H1 (cell line): ENCODE data around the gene RBM10. TPM values are rescaled to one million over a fixed set of nuclear protein-coding genes. Genes with fewer than 3 reads are reported as not detected.

Experiments
- CTCF ChIA-PET: fragments of 300-600 bp; sonication (Branson Sonifier 250); formaldehyde crosslinking; loops from one replicate; lab custom pipeline; 2021; ENCODE audit not compliant: partially characterized antibody; lab: Charles Lee
- POLR2A ChIA-PET: fragments of 300-600 bp; sonication (Branson Sonifier 250); formaldehyde crosslinking; loops from one replicate; lab custom pipeline; 2021; ENCODE audit warnings: inconsistent platforms; ENCODE audit not compliant: partially characterized antibody; lab: Charles Lee
- DNase-seq, 2 experiments: peaks; one replicate each; pipeline versions ENCODE4 v3.0.0 to v3.0.0-alpha.2; 2010 to 2022; ENCODE audit warnings: low spot score in 2 of 2, low read depth in 1 of 2, mixed read lengths in 1 of 2
- FAIRE-seq: peaks from 2 replicates; lab custom pipeline; 2011; peaks lifted over from hg19 to GRCh38; lab: Jason Lieb, UNC
- H2AFZ ChIP-seq: 2 replicates; pipeline ENCODE4 v1.8.1; 2012; ENCODE audit warnings: low read length, inconsistent platforms
- H2AK5ac ChIP-seq: 2 replicates; pipeline ENCODE4 v1.6.1; 2013; ENCODE audit warnings: low read depth, low read length
- H2BK120ac ChIP-seq: replicated peaks from 2 replicates; pipeline ENCODE3; 2013; ENCODE audit warnings: low read depth, low read length, inconsistent platforms
- H2BK12ac ChIP-seq: 2 replicates; pipeline ENCODE4 v1.6.1; 2013; ENCODE audit warnings: low read depth, low read length
- H2BK15ac ChIP-seq: 2 replicates; pipeline ENCODE4 v1.6.1; 2013; ENCODE audit warnings: low read length
- H2BK20ac ChIP-seq: 2 replicates; pipeline ENCODE4 v1.6.1; 2013; ENCODE audit warnings: low read length
- H2BK5ac ChIP-seq: 2 replicates; pipeline ENCODE4 v1.6.1; 2013; ENCODE audit warnings: low read depth, low read length
- H3K14ac ChIP-seq: 2 replicates; pipeline ENCODE4 v1.6.1; 2013; ENCODE audit warnings: inconsistent platforms; ENCODE audit not compliant: insufficient read length
- H3K18ac ChIP-seq: 2 replicates; pipeline ENCODE4 v1.6.1; 2013; ENCODE audit warnings: low read length; ENCODE audit errors: extremely low read depth
- H3K23ac ChIP-seq: 2 replicates; pipeline ENCODE4 v1.6.1; 2013; ENCODE audit warnings: inconsistent platforms; ENCODE audit not compliant: insufficient read length
- H3K23me2 ChIP-seq: 2 replicates; pipeline ENCODE4 v1.6.1; 2013; ENCODE audit warnings: low read depth, low read length
- H3K27ac ChIP-seq: 2 replicates; pipeline ENCODE4 v1.6.1; 2011; ENCODE audit warnings: low read depth, low read length, inconsistent platforms
- H3K27me3 ChIP-seq, 4 experiments: replicated peaks in 1 of 4; 1 replicate in 1 of 4; 2 replicates in 3 of 4; pipeline versions ENCODE4 v1.6.1 to v1.8.1; 2011 to 2013; ENCODE audit warnings: low read length in 3 of 4, mild to moderate bottlenecking in 3 of 4, inconsistent platforms in 2 of 4, mixed read lengths in 2 of 4, moderate library complexity in 1 of 4; ENCODE audit not compliant: control insufficient read depth in 3 of 4, insufficient read depth in 3 of 4; ENCODE audit errors: extremely low read depth in 1 of 4
- H3K36me3 ChIP-seq, 4 experiments: 2 replicates each; pipeline versions ENCODE4 v1.6.1 to v1.8.1; 2011 to 2013; ENCODE audit warnings: mild to moderate bottlenecking in 4 of 4, low read length in 3 of 4, moderate library complexity in 2 of 4, control low read depth in 1 of 4, inconsistent platforms in 1 of 4; ENCODE audit not compliant: insufficient read depth in 4 of 4, control insufficient read depth in 2 of 4
- H3K4ac ChIP-seq: replicated peaks from 2 replicates; pipeline ENCODE3; 2013; ENCODE audit warnings: low read length, low read depth, mixed read lengths, inconsistent platforms; ENCODE audit not compliant: insufficient read length
- H3K4me1 ChIP-seq, 4 experiments: replicated peaks in 1 of 4; 1 replicate in 1 of 4; 2 replicates in 3 of 4; pipeline versions ENCODE4 v1.6.1 to v1.8.1; 2011 to 2013; ENCODE audit warnings: low read length in 3 of 4, inconsistent platforms in 2 of 4, mixed read lengths in 1 of 4; ENCODE audit not compliant: insufficient read depth in 4 of 4, control insufficient read depth in 3 of 4
- H3K4me2 ChIP-seq, 2 experiments: 2 replicates each; pipeline versions ENCODE4 v1.6.1 to v1.8.1; 2011 to 2013; ENCODE audit warnings: low read depth in 2 of 2, low read length in 2 of 2, control low read depth in 1 of 2, inconsistent platforms in 1 of 2, mild to moderate bottlenecking in 1 of 2; ENCODE audit not compliant: insufficient read depth in 1 of 2
- H3K4me3 ChIP-seq, 4 experiments: fragments of 200-600, 300-600 bp in 1 of 4; sonication (generic), shearing (Covaris generic), sonication (Bioruptor Twin) in 1 of 4; 2 replicates each; pipeline versions ENCODE4 v1.5.1 to v1.8.1; 2011 to 2016; ENCODE audit warnings: low read length in 4 of 4, low read depth in 3 of 4, control low read depth in 2 of 4, inconsistent platforms in 2 of 4, mild to moderate bottlenecking in 2 of 4, mixed read lengths in 1 of 4, moderate library complexity in 1 of 4; ENCODE audit not compliant: insufficient read depth in 2 of 4; ENCODE audit errors: extremely low read depth in 1 of 4
- H3K56ac ChIP-seq: replicated peaks from 2 replicates; pipeline ENCODE3; 2013; ENCODE audit warnings: low read depth, mild to moderate bottlenecking, mixed read lengths, low read length, inconsistent platforms; ENCODE audit not compliant: insufficient read length
- H3K79me1 ChIP-seq: 2 replicates; pipeline ENCODE4 v1.6.1; 2013; ENCODE audit warnings: low read depth, low read length, control low read depth
- H3K79me2 ChIP-seq, 2 experiments: 2 replicates each; pipeline versions ENCODE4 v1.6.1 to v1.8.1; 2012 to 2013; ENCODE audit warnings: low read length in 2 of 2, mild to moderate bottlenecking in 2 of 2, inconsistent platforms in 1 of 2; ENCODE audit not compliant: insufficient read depth in 2 of 2, control insufficient read depth in 1 of 2
- H3K9ac ChIP-seq, 4 experiments: replicated peaks in 1 of 4; 1 replicate in 1 of 4; 2 replicates in 3 of 4; pipeline versions ENCODE4 v1.6.1 to v1.8.1; 2011 to 2013; ENCODE audit warnings: low read depth in 3 of 4, low read length in 3 of 4, control low read depth in 2 of 4, mild to moderate bottlenecking in 2 of 4, moderate library complexity in 2 of 4, inconsistent platforms in 1 of 4; ENCODE audit errors: extremely low read depth in 1 of 4
- H3K9me3 ChIP-seq, 2 experiments: 2 replicates each; pipeline versions ENCODE4 v1.6.1 to v1.8.1; 2012 to 2013; ENCODE audit warnings: mild to moderate bottlenecking in 2 of 2, moderate library complexity in 2 of 2, control low read depth in 1 of 2, inconsistent platforms in 1 of 2, low read depth in 1 of 2, low read length in 1 of 2, mixed read lengths in 1 of 2; ENCODE audit not compliant: insufficient read depth in 2 of 2
- H4K20me1 ChIP-seq, 2 experiments: replicated peaks in 1 of 2; 2 replicates each; pipeline versions ENCODE3 to v1.8.1; 2011 to 2013; ENCODE audit warnings: inconsistent platforms in 2 of 2, low read length in 2 of 2, mild to moderate bottlenecking in 1 of 2; ENCODE audit not compliant: insufficient read depth in 2 of 2, control insufficient read depth in 1 of 2
- H4K5ac ChIP-seq: 2 replicates; pipeline ENCODE4 v1.6.1; 2013; ENCODE audit warnings: low read length, low read depth, mixed read lengths, inconsistent platforms; ENCODE audit not compliant: insufficient read length
- H4K8ac ChIP-seq: 2 replicates; pipeline ENCODE4 v1.8.0; 2013; ENCODE audit warnings: mild to moderate bottlenecking, moderate library complexity, low read length, inconsistent platforms; ENCODE audit not compliant: insufficient read depth; ENCODE audit errors: extremely low read depth
- H4K91ac ChIP-seq: replicated peaks from 2 replicates; pipeline ENCODE3; 2013; ENCODE audit warnings: low read length, mixed read lengths, inconsistent platforms; ENCODE audit not compliant: insufficient read length
- BCL11A ChIP-seq, 2 experiments: IDR thresholded peaks; one replicate each; pipeline ENCODE4 v1.6.1; 2011; ENCODE audit warnings: low read depth in 2 of 2, low read length in 2 of 2, mild to moderate bottlenecking in 2 of 2
- CBX8 ChIP-seq: fragments of 300-800, 300-1000 bp; sonication (generic); IDR thresholded peaks from 2 replicates; pipeline ENCODE4 v1.7.1; 2016; ENCODE audit warnings: low read depth, low read length, borderline replicate concordance
- CREB1 ChIP-seq: IDR thresholded peaks from 2 replicates; pipeline ENCODE4 v1.6.1; 2012; ENCODE audit warnings: inconsistent platforms
- NRF1 ChIP-seq: IDR thresholded peaks from 2 replicates; pipeline ENCODE4 v1.6.1; 2011; ENCODE audit warnings: mild to moderate bottlenecking, low read depth, low read length, improper control_type of control experiment
- PHF8 ChIP-seq: fragments of 200-600 bp; sonication (generic); conservative IDR thresholded peaks from 2 replicates; pipeline ENCODE4 v1.7.1; 2012; ENCODE audit warnings: low read depth, mild to moderate bottlenecking, inconsistent platforms, low read length, moderate library complexity
- RFX5 ChIP-seq: IDR thresholded peaks from 2 replicates; pipeline ENCODE4 v1.6.1; 2011; ENCODE audit warnings: low read depth, low read length, improper control_type of control experiment, borderline replicate concordance
- RNF2 ChIP-seq: fragments of 200-900, 300-1000 bp; sonication (generic); IDR thresholded peaks from 2 replicates; pipeline ENCODE4 v1.7.1; 2016; ENCODE audit warnings: borderline replicate concordance, low read depth, mild to moderate bottlenecking, antibody characterized with exemption, low read length; ENCODE audit not compliant: poor library complexity, severe bottlenecking; ENCODE audit errors: missing control alignments
- RXRA ChIP-seq: IDR thresholded peaks from 2 replicates; pipeline ENCODE4 v1.6.1; 2011; ENCODE audit warnings: low read depth, mild to moderate bottlenecking, low read length, moderate library complexity; ENCODE audit not compliant: insufficient read depth
- WGBS, 2 experiments: shearing (Covaris generic) in 1 of 2; methylation state at CpG; one replicate each; pipeline versions ENCODE4 v1.1.6 to v1.1.7; 2013 to 2015; ENCODE audit warnings: low lambda C conversion rate in 2 of 2, mixed read lengths in 2 of 2, inconsistent platforms in 1 of 2, low coverage in 1 of 2, missing lambda C conversion rate in 1 of 2; ENCODE audit not compliant: insufficient replicate concordance in 2 of 2, insufficient coverage in 1 of 2, insufficient read length in 1 of 2; ENCODE audit errors: extremely low coverage in 1 of 2, missing lambda C conversion rate in 1 of 2; 5-methylcytosine and 5-hydroxymethylcytosine counted together
- polyA plus RNA-seq, 7 experiments: library from polyadenylated mRNA; depleted of rRNA in 3 of 7; stranded (reverse) in 5 of 7; unstranded in 2 of 7; fragments of >200 nt in 5 of 7; fragments of 200-250 nt in 2 of 7; gene quantifications; 1 replicate in 5 of 7; 2 replicates in 1 of 7; 4 replicates in 1 of 7; pipeline versions ENCODE4 v1.2.1 to v1.2.3, GENCODE V29; 2011 to 2013; ENCODE audit warnings: missing spikeins in 2 of 7, mixed read lengths in 2 of 7
- total RNA-seq: library from RNA; stranded (reverse); fragmentation: NEBNext Ultra II Directional; extraction: Animal tissue kit (Norgen Biotek cat#: 25700); gene quantifications from 2 replicates; pipeline ENCODE4 v1.2.1, GENCODE V29; 2021
- TF ChIP-seq, protein P1 (sequence below), 3 experiments: IDR thresholded peaks; 1 replicate in 2 of 3; 2 replicates in 1 of 3; pipeline versions ENCODE4 v1.5.1 to v1.6.1; 2011; ENCODE audit warnings: low read length in 3 of 3, mild to moderate bottlenecking in 3 of 3, inconsistent platforms in 2 of 3, low read depth in 1 of 3, moderate library complexity in 1 of 3; ENCODE audit not compliant: insufficient read depth in 1 of 3; ENCODE audit errors: control extremely low read depth in 1 of 3
- TF ChIP-seq, protein P2 (sequence below): IDR thresholded peaks from 2 replicates; pipeline ENCODE4 v1.6.1; 2012; ENCODE audit warnings: inconsistent platforms

The RBM10 gene
- total and polyA plus RNA-seq, 2 of the 8 experiments (the other 6 are each of a cell fraction or from before 2014, with no cell fraction given), result 35.7 to 64.0 TPM

DNA sequence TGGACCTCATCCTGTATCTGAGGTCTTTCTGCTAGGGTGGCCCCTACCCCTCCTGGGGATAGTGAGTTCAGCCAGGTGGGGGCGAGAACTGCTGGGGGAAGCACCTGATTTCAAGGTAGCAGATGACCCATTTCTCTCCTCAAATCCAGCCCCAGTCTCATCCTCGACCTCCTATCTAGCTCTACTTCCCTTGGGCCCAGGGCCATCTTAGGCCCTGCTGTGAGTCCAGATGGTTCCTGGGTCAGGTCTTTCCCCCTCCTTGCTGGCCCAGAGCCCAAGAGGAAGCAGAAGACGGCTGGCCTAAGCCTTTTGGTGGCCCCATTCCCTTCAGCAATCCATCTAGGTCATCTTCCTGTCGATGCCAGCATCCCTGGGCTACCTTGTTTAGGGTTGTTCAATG, 76.7 kb downstream of the RBM10 start:
- H2BK20ac ChIP-seq, result no peak overlapping the region
- peaks cover 13 to 32% of the 10 kb centered on the region in 2 experiments for H4K20me1 ChIP-seq
- no peak overlapping the region for H3K14ac ChIP-seq
- no peak for DNase-seq
- H3K36me3 ChIP-seq, result peaks cover 9 to 43% (median 26%) of the 10 kb centered on the region in 4 experiments; a peak in 7 of 8 replicates
- H3K79me2 ChIP-seq, result peaks cover 21 to 40% of the 10 kb centered on the region in 2 experiments
- no peak overlapping the region for H3K18ac ChIP-seq
- ChIA-PET POLR2A (interaction anchor here (0.6 to 1.0 kb wide), 2 partner anchors 9 to 106 kb away, joined by 3 to 4 read pairs; no protein-coding TSS in a partner anchor), CTCF (interaction anchor here (0.6 kb wide), 1 partner anchor 894 kb away, joined by 3 read pairs; no protein-coding TSS in a partner anchor)
- no peak overlapping the region for H2BK5ac ChIP-seq
- no peak overlapping the region for H3K23ac ChIP-seq
- no peak overlapping the region for H3K4me3 ChIP-seq
- 87% methylated on average over 4 of the region's 4 CpGs; no CpG with 5 or more reads in 1 of the 2 experiments for WGBS, 2 experiments
- H2BK12ac ChIP-seq, result no peak overlapping the region
- no peak overlapping the region for H4K8ac ChIP-seq
- H3K79me1 ChIP-seq, result peaks cover 2% of the 10 kb centered on the region; the same call in 1 of the 2 replicates
- no peak overlapping the region for H4K5ac ChIP-seq
- H2AFZ ChIP-seq, result no peak overlapping the region
- no peak overlapping the region for H3K9ac ChIP-seq
- H3K9me3 ChIP-seq, result no peaks in the 10 kb centered on the region
- FAIRE-seq, result no peak
- H3K27ac ChIP-seq, result no peak overlapping the region
- no peak overlapping the region for H2BK15ac ChIP-seq
- peaks cover 8% of the 10 kb centered on the region; the same call in 1 of the 2 replicates for H3K23me2 ChIP-seq
- H3K4me1 ChIP-seq, result peaks cover 0 to 8% (median 1%) of the 10 kb centered on the region in 4 experiments; a peak in 5 of 7 replicates
- no peaks in the 10 kb centered on the region for H3K27me3 ChIP-seq
- H3K4me2 ChIP-seq, result no peak overlapping the region
- no peak overlapping the region for H2AK5ac ChIP-seq
- no peak overlapping the region for H3K4ac ChIP-seq
- H4K91ac ChIP-seq, result no peak overlapping the region
- H2BK120ac ChIP-seq, result no peak overlapping the region
- H3K56ac ChIP-seq, result no peak overlapping the region
- TF ChIP-seq NRF1 (no peak), CBX8 (no peak), RXRA (no peak), RNF2 (no peak), RFX5 (no peak), CREB1 (no peak), BCL11A (IDR thresholded peaks at IDR 0.05; ENCODE audit: low read depth in 2 of 2, low read length in 2 of 2) (no peak), PHF8 (no peak)
- TF ChIP-seq, protein P1, sequence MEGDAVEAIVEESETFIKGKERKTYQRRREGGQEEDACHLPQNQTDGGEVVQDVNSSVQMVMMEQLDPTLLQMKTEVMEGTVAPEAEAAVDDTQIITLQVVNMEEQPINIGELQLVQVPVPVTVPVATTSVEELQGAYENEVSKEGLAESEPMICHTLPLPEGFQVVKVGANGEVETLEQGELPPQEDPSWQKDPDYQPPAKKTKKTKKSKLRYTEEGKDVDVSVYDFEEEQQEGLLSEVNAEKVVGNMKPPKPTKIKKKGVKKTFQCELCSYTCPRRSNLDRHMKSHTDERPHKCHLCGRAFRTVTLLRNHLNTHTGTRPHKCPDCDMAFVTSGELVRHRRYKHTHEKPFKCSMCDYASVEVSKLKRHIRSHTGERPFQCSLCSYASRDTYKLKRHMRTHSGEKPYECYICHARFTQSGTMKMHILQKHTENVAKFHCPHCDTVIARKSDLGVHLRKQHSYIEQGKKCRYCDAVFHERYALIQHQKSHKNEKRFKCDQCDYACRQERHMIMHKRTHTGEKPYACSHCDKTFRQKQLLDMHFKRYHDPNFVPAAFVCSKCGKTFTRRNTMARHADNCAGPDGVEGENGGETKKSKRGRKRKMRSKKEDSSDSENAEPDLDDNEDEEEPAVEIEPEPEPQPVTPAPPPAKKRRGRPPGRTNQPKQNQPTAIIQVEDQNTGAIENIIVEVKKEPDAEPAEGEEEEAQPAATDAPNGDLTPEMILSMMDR (IDR thresholded peaks at IDR 0.05; ENCODE audit: control extremely low read depth in 1 of 3, insufficient read depth in 1 of 3, low read depth in 1 of 3, low read length in 3 of 3), result no peak
- TF ChIP-seq, protein P2, sequence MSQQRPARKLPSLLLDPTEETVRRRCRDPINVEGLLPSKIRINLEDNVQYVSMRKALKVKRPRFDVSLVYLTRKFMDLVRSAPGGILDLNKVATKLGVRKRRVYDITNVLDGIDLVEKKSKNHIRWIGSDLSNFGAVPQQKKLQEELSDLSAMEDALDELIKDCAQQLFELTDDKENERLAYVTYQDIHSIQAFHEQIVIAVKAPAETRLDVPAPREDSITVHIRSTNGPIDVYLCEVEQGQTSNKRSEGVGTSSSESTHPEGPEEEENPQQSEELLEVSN, result no peak
